Posterior vena cava (tissue), 2 donors: ENCODE measurements around the gene CACNG5. TPM values are rescaled to one million over a fixed set of nuclear protein-coding genes. Genes with fewer than 3 reads are reported as not detected.

Experiments used
- DNase-seq: peaks from one replicate; pipeline ENCODE4 v3.0.0-alpha.2; 2020; ENCODE audit warnings: low spot score
- intact Hi-C, 2 donors: fragments of 100-400 bp; cut with DNase I; formaldehyde crosslinking; loops; one replicate each; pipeline versions ENCODE4 v1.14.1 to v1.14.2; 2022 to 2023
- microRNA-seq, 2 donors: library from miRNA; unstranded; fragments of <30 nt; microRNA quantifications; one replicate each; pipeline ENCODE4 v1.2.0, GENCODE V29; 2020 to 2021; ENCODE audit warnings: borderline microRNAs expressed in 2 of 2
- total RNA-seq, 2 donors: library from RNA; stranded (reverse); fragmentation: NEBNext Ultra II Directional; extraction: Animal tissue kit (Norgen Biotek cat#: 25700); gene quantifications; one replicate each; pipeline ENCODE4 v1.2.1, GENCODE V29; 2021
- donor health status: DM: yes; HTN: yes; CAD: no.
- donor health status: DM: yes; HTN: yes; CAD: no.

Gene CACNG5
- total RNA-seq, 2 donors from 2014 or later, result not detected

DNA sequence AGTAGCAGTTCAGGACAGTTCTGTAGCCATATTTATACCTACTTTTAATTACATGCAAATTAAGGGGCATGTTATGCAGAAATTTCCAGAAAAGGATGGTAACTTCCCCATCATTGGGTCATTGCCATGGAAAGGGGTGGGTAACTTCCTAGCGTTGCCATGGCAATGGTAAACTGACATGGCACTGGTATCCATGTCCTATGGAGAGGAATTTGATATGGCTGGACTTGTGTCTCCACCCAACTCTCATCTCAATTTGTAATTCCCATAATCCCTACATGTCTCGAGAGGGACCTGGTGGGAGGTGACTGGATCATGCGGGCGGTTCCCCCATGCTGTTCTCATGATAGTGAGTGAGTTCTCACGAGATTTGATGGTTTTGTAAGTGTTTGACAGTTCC is 94.0 kb downstream of the CACNG5 start:
- DNase-seq, result peak; percentile 30
- intact Hi-C loops, result loop anchor here in 1 of 2 donors (1.0 kb wide), 1 partner anchor 44 kb away; no protein-coding TSS in a partner anchor

GRCh38 chr17:66929591-66929990 is 94.7 kb downstream of the CACNG5 start:
- DNase-seq, result peak; percentile 17
- intact Hi-C loops, result no loop called here

DNA sequence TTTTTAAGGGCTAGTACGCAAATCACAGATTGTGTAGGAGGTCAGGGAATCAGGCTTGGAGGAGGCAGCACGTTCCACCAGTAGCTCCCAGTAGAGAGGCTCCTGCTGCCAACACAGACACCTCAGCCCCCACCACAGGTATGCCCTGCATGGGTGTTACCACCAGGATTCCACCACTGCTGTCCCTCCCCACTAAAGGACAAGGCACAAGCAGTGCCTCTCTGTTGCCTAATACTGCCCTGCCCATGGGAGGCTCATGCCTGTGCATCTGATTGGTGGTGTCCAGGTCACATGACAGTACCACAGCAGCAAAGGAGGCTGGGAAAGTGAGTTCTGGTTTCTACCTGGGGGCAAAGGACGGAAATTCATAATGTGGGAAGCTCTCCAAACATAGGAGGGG is 96.0 kb downstream of the CACNG5 start:
- intact Hi-C loops, result no loop called here
- peak; percentile 63 for DNase-seq

DNA sequence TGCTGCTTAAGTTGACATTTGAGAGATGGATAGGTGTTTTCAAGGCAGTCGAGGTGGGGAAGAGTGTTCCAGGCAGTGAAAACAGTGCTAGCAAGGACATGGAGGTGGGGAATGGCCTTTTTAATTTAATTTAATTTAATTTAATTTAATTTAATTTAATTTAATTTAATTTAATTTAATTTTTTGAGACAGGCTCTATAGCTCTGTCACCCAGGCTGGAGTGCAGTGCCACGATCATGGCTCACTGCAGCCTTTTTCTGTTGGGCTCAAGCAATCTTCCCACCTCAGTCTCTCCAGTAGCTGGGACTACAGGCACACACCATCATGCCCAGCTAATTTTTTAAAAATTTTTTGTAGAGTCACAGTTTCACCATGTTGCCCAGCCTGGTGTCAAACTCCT is 97.4 kb downstream of the CACNG5 start:
- intact Hi-C loops, result no loop called here
- no peak for DNase-seq

DNA sequence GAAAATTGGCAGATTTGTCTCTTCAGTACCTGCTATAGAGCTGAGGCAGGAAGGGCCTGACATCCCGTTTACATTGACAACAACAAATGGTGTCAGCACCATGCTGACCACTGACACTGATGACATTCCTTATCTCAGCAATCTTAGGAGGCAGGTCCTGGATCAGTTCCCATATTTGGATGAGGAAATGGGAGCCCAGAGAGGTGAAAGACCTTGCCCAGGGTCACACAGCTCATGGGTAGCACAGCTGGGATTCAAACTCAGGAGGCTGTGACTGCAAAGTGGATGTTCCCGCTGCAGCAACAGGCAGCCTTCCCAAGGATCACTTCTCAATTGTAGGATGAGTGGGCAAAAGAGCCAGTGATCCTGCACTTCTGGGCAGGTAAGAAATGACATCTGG is 99.1 kb downstream of the CACNG5 start:
- intact Hi-C loops, result no loop called here
- DNase-seq, result no peak

Small RNA genes lying within 50 kb of the gene (microRNA-seq; reads per million reads assigned to microRNA genes)
- gene MIR634, result 0 reads per million in 2 donors

Other genes with a start within 250 kb of the CACNG5 start
- not detected for gene CACNG4, start 129.6 kb downstream of the CACNG5 start, total RNA-seq
- not detected for gene CACNG1, start 209.4 kb downstream of the CACNG5 start, total RNA-seq